ENCODE data around the gene HIVEP1. TPM values are rescaled to one million over a fixed set of nuclear protein-coding genes. Genes with fewer than 3 reads are reported as not detected.

HIVEP1 gene
- total RNA-seq, 1 experiment from 2014 or later = 24.2 TPM

DNA sequence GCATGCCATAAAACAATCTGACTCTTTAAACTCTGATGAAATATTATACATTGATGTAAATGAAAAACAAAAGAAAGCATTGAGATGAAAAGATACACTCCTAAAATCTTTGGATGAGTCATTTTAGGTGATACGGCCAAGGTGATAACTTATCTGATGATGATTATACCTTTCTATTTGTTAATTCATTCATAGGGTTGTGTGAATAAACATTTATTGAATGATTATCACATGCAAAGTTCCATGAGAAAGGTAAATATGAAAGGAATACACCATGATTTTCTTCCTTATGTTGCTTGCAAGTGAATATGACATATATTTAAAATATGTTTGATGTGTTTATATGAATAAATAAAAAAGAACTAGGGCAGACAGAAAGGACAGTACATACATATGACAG, 15.4 kb upstream of the HIVEP1 start:
- Histone ChIP-seq H3K9me3 (ENCODE audit: insufficient read depth, low read depth) (peaks cover 4% of the 10 kb centered on the region; the same call in 1 of the 2 replicates), H3K36me3 (ENCODE audit: low read depth) (no peaks in the 10 kb centered on the region), H3F3A (ENCODE audit: insufficient read depth, low read depth) (no peaks in the 10 kb centered on the region), H3K27me3 (ENCODE audit: insufficient read depth, low read depth) (no peaks in the 10 kb centered on the region), H3K4me3 (no peak overlapping the region), H3K79me2 (ENCODE audit: low read depth) (no peaks in the 10 kb centered on the region), H2AFZ (no peak overlapping the region), H4K20me1 (ENCODE audit: insufficient read depth) (no peaks in the 10 kb centered on the region; the same call in 1 of the 2 replicates), H3K4me1 (replicated peaks; ENCODE audit: insufficient read depth) (no peaks in the 10 kb centered on the region), H3K27ac (no peak overlapping the region), H3K4me2 (no peak overlapping the region), H3K9me2 (ENCODE audit: insufficient read depth) (no peaks in the 10 kb centered on the region)
- intact Hi-C loops (cut with micrococcal nuclease; ENCODE audit: unreplicated experiment) = no loop called here
- no peak for DNase-seq
- no TSS peak for BruUV-seq (replicated peaks)
- ChIA-PET CTCF (no interaction called here), POLR2A (ENCODE audit: unreplicated experiment) (no interaction called here)
- TF ChIP-seq, protein P1, sequence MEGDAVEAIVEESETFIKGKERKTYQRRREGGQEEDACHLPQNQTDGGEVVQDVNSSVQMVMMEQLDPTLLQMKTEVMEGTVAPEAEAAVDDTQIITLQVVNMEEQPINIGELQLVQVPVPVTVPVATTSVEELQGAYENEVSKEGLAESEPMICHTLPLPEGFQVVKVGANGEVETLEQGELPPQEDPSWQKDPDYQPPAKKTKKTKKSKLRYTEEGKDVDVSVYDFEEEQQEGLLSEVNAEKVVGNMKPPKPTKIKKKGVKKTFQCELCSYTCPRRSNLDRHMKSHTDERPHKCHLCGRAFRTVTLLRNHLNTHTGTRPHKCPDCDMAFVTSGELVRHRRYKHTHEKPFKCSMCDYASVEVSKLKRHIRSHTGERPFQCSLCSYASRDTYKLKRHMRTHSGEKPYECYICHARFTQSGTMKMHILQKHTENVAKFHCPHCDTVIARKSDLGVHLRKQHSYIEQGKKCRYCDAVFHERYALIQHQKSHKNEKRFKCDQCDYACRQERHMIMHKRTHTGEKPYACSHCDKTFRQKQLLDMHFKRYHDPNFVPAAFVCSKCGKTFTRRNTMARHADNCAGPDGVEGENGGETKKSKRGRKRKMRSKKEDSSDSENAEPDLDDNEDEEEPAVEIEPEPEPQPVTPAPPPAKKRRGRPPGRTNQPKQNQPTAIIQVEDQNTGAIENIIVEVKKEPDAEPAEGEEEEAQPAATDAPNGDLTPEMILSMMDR (conservative IDR thresholded peaks at IDR 0.05) = no peak
- TF ChIP-seq EZH2 (IDR thresholded peaks at IDR 0.05; ENCODE audit: low read depth) = no peak

DNA sequence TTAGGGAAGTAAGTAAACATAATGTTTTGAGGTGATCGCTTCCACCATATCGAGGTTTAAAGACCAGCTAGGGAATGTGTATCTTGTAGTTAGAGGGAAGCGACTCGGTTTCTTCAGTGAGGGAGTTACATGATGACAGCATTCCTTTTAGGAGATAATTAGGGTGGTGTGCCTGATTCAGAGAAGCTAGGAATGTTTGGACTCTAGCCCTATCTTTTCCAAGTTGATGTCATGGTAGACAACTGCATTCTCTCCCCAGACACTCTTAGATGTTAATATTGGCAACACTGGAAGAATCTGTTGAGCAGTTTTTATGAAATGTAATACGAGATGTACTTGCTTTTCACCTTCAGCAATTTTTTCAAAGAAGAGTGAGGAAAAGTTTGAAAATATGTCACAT, 12.9 kb upstream of the HIVEP1 start:
- H2AFZ ChIP-seq = no peak overlapping the region
- intact Hi-C loops (cut with micrococcal nuclease; ENCODE audit: unreplicated experiment) = no loop called here
- H3K36me3 ChIP-seq (ENCODE audit: low read depth) = no peaks in the 10 kb centered on the region
- no peak for DNase-seq
- BruUV-seq (replicated peaks) = no TSS peak
- TF ChIP-seq, protein P1 (conservative IDR thresholded peaks at IDR 0.05) = no peak
- TF ChIP-seq EZH2 (IDR thresholded peaks at IDR 0.05; ENCODE audit: low read depth) = no peak
- no peaks in the 10 kb centered on the region for H3K27me3 ChIP-seq (ENCODE audit: insufficient read depth, low read depth)
- no peak overlapping the region for H3K27ac ChIP-seq
- no peaks in the 10 kb centered on the region for H3K4me1 ChIP-seq (replicated peaks; ENCODE audit: insufficient read depth)
- H3K79me2 ChIP-seq (ENCODE audit: low read depth) = no peaks in the 10 kb centered on the region
- no peaks in the 10 kb centered on the region for H3F3A ChIP-seq (ENCODE audit: insufficient read depth, low read depth)
- no peak overlapping the region for H3K4me3 ChIP-seq
- H3K4me2 ChIP-seq = no peak overlapping the region
- CTCF ChIA-PET = no interaction called here
- H3K9me2 ChIP-seq (ENCODE audit: insufficient read depth) = no peaks in the 10 kb centered on the region
- H4K20me1 ChIP-seq (ENCODE audit: insufficient read depth) = no peaks in the 10 kb centered on the region
- POLR2A ChIA-PET (ENCODE audit: unreplicated experiment) = no interaction called here
- H3K9me3 ChIP-seq (ENCODE audit: insufficient read depth, low read depth) = peaks cover 4% of the 10 kb centered on the region; the same call in 1 of the 2 replicates

DNA sequence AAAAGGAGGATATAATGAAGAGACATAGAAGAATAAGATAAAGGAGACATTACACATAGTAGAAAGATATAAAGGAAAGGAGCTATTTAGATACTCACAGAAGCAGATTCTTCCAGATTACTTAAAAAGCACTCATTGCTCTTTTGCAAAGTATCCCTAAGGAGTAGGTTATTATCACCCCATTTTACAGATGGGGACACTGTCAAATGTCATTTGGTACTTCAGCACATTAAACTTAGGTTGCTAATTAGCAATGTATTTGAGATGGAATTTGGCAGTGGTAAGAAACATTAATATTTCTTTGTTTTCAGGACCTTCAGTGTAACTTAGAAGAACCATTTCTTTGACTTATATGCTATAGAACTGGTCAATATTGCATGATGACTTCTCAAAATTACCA, 11.9 kb upstream of the HIVEP1 start:
- Histone ChIP-seq H3K27me3 (ENCODE audit: insufficient read depth, low read depth) (no peaks in the 10 kb centered on the region), H3K9me2 (ENCODE audit: insufficient read depth) (no peaks in the 10 kb centered on the region), H3K4me3 (no peak overlapping the region), H2AFZ (no peak overlapping the region), H3K4me1 (replicated peaks; ENCODE audit: insufficient read depth) (no peaks in the 10 kb centered on the region), H3K79me2 (ENCODE audit: low read depth) (no peaks in the 10 kb centered on the region), H4K20me1 (ENCODE audit: insufficient read depth) (no peaks in the 10 kb centered on the region), H3K27ac (no peak overlapping the region), H3K9me3 (ENCODE audit: insufficient read depth, low read depth) (peaks cover 4% of the 10 kb centered on the region; the same call in 1 of the 2 replicates), H3F3A (ENCODE audit: insufficient read depth, low read depth) (no peaks in the 10 kb centered on the region), H3K4me2 (no peak overlapping the region), H3K36me3 (ENCODE audit: low read depth) (no peaks in the 10 kb centered on the region)
- ChIA-PET CTCF (no interaction called here), POLR2A (ENCODE audit: unreplicated experiment) (interaction anchor here (0.7 kb wide), 1 partner anchor 143 kb away, joined by 4 read pairs; no protein-coding TSS in a partner anchor)
- no TSS peak for BruUV-seq (replicated peaks)
- intact Hi-C loops (cut with micrococcal nuclease; ENCODE audit: unreplicated experiment) = no loop called here
- no peak for TF ChIP-seq EZH2 (IDR thresholded peaks at IDR 0.05; ENCODE audit: low read depth)
- TF ChIP-seq, protein P1 (conservative IDR thresholded peaks at IDR 0.05) = no peak
- DNase-seq = no peak

Measured in PC-9 (cell line).